A549 (cell line): ENCODE results near the gene CRMP1. TPM values are rescaled to one million over a fixed set of nuclear protein-coding genes. Genes with fewer than 3 reads are reported as not detected.

ENCODE experiments used
- ATAC-seq, 2 experiments: fragments of 200-7000 bp in 1 of 2; fragments of >200 bp in 1 of 2; cut with Nextera tagmentation in 1 of 2; cut with Tn5 transposase in 1 of 2; 3 replicates each; pipeline versions ENCODE4 v1.8.0 to v1.9.1; 2018 to 2020; ENCODE audit warnings: mild to moderate bottlenecking in 1 of 2, moderate library complexity in 1 of 2
- CTCF ChIA-PET: fragments of 300-600 bp; sonication (Branson Sonifier 250); formaldehyde crosslinking; extraction: SDS; loops from one replicate; lab custom pipeline; 2021; ENCODE audit warnings: antibody characterized with exemption, inconsistent platforms; lab: Yijun Ruan, JAX
- POLR2A ChIA-PET: fragments of 350-600 bp; formaldehyde crosslinking; extraction: SDS; loops from one replicate; lab custom pipeline; 2021; ENCODE audit warnings: antibody characterized with exemption, inconsistent platforms; lab: Yijun Ruan, JAX
- DNase-seq, 2 experiments: peaks; one replicate each; pipeline versions ENCODE4 v3.0.0 to v3.0.0-alpha.2; 2011 to 2016; ENCODE audit warnings: low read depth in 1 of 2, low spot score in 1 of 2
- FAIRE-seq: peaks from 2 replicates; lab custom pipeline; 2011; peaks lifted over from hg19 to GRCh38; lab: Jason Lieb, UNC
- H3K27ac ChIP-seq, 2 experiments: fragments of >200 bp; sonication (Bioruptor Twin); formaldehyde crosslinking; 3 replicates each; pipeline ENCODE4 v1.5.1; 2016 to 2017
- H3K4me1 ChIP-seq: fragments of >200 bp; sonication (Bioruptor Twin); formaldehyde crosslinking; 3 replicates; pipeline ENCODE4 v1.6.1; 2016
- H3K4me2 ChIP-seq: fragments of >200 bp; sonication (Bioruptor Twin); formaldehyde crosslinking; 3 replicates; pipeline ENCODE4 v1.6.1; 2016
- H3K4me3 ChIP-seq: fragments of >200 bp; sonication (Bioruptor Twin); formaldehyde crosslinking; 3 replicates; pipeline ENCODE4 v1.5.1; 2016
- H3K9me3 ChIP-seq: fragments of >200 bp; sonication (Bioruptor Twin); formaldehyde crosslinking; 3 replicates; pipeline ENCODE4 v1.6.1; 2016
- BHLHE40 ChIP-seq: IDR thresholded peaks from 2 replicates; pipeline ENCODE4 v1.6.1; 2012; ENCODE audit warnings: low read depth, low read length, inconsistent platforms
- CBX2 ChIP-seq: fragments of 200-600 bp; sonication (generic); IDR thresholded peaks from 2 replicates; pipeline ENCODE4 v1.6.1; 2016; ENCODE audit warnings: low read depth, mild to moderate bottlenecking, borderline replicate concordance
- CHD2 ChIP-seq: fragments of 150-350 bp; IDR thresholded peaks from 2 replicates; pipeline ENCODE4 v1.6.1; 2014; ENCODE audit warnings: low read length; ENCODE audit not compliant: partially characterized antibody
- CHD4 ChIP-seq: fragments of 200-600 bp; sonication (generic); IDR thresholded peaks from 2 replicates; pipeline ENCODE4 v1.6.1; 2016; ENCODE audit warnings: antibody characterized with exemption, mild to moderate bottlenecking, borderline replicate concordance
- EHMT2 ChIP-seq: fragments of 200-600 bp; sonication (generic); IDR thresholded peaks from 2 replicates; pipeline ENCODE4 v1.6.1; 2016; ENCODE audit warnings: antibody characterized with exemption, low read depth, mild to moderate bottlenecking, moderate library complexity
- HEYL ChIP-seq: fragments of 250-450 bp; sonication (Bioruptor Pico); IDR thresholded peaks from 2 replicates; pipeline ENCODE4 v1.8.0; 2021; ENCODE audit warnings: mild to moderate bottlenecking, moderate library complexity
- NFE2L2 ChIP-seq: fragments of 150-350 bp; conservative IDR thresholded peaks from 2 replicates; pipeline ENCODE4 v1.6.1; 2014; ENCODE audit warnings: low read length
- NPAS2 ChIP-seq: fragments of 250-450 bp; sonication (Bioruptor Pico); IDR thresholded peaks from 2 replicates; pipeline ENCODE4 v1.8.0; 2022; ENCODE audit warnings: mild to moderate bottlenecking, moderate library complexity, borderline replicate concordance
- RAD21 ChIP-seq, 2 experiments: fragments of >200 bp in 1 of 2; sonication (Bioruptor Twin) in 1 of 2; formaldehyde crosslinking in 1 of 2; IDR thresholded peaks in 1 of 2; conservative IDR thresholded peaks in 1 of 2; 2 replicates in 1 of 2; 3 replicates in 1 of 2; pipeline ENCODE4 v1.6.1; 2012 to 2018; ENCODE audit warnings: inconsistent platforms in 1 of 2
- RCOR1 ChIP-seq: fragments of 150-350 bp; IDR thresholded peaks from 2 replicates; pipeline ENCODE4 v1.6.1; 2014; ENCODE audit warnings: antibody characterized with exemption, low read length, low read depth
- TP53 ChIP-seq: fragments of 250-450 bp; sonication (Bioruptor Pico); IDR thresholded peaks from 2 replicates; pipeline ENCODE4 v1.5.0; 2021; ENCODE audit warnings: mild to moderate bottlenecking, moderate library complexity
- ZFP36 ChIP-seq: fragments of 450-650 bp; IDR thresholded peaks from 2 replicates; pipeline ENCODE4 v1.6.1; 2014; ENCODE audit warnings: borderline replicate concordance; ENCODE audit not compliant: partially characterized antibody
- ZNF302 ChIP-seq: fragments of 250-450 bp; sonication (Bioruptor Pico); IDR thresholded peaks from 2 replicates; pipeline ENCODE4 v1.9.0; 2021; ENCODE audit warnings: inconsistent platforms, mild to moderate bottlenecking, moderate library complexity
- WGBS: methylation state at CpG from one replicate; pipeline ENCODE4 v1.1.6; 2017; ENCODE audit errors: missing lambda C conversion rate; 5-methylcytosine and 5-hydroxymethylcytosine counted together
- polyA plus RNA-seq, 4 experiments: library from polyadenylated mRNA; depleted of rRNA in 3 of 4; stranded (reverse); fragments of >200 nt; fragmentation: RNase III in 1 of 4; extraction: RNeasy Plus Mini Kit Qiagen cat#74134 plus additional on column Dnase treatment in 1 of 4; gene quantifications; 2 replicates in 3 of 4; 3 replicates in 1 of 4; pipeline ENCODE4 v1.2.3, GENCODE V29; 2011 to 2017
- TF ChIP-seq, protein P1 (sequence below): fragments of 250-450 bp; sonication (Bioruptor Pico); IDR thresholded peaks from 2 replicates; pipeline ENCODE4 v1.5.0; 2021; ENCODE audit warnings: mild to moderate bottlenecking, moderate library complexity, borderline replicate concordance
- TF ChIP-seq, protein P2 (sequence below): fragments of 250-450 bp; sonication (Bioruptor Pico); IDR thresholded peaks from 2 replicates; pipeline ENCODE4 v1.5.0; 2020; ENCODE audit warnings: low read depth, mild to moderate bottlenecking, moderate library complexity
- TF ChIP-seq, protein P3 (sequence below): fragments of 200-600 bp; sonication (generic); IDR thresholded peaks from 2 replicates; pipeline ENCODE4 v1.6.1; 2016; ENCODE audit warnings: antibody characterized with exemption, mild to moderate bottlenecking, moderate library complexity
- TF ChIP-seq, protein P4 (sequence below): IDR thresholded peaks from 2 replicates; pipeline ENCODE4 v1.6.1; 2012; ENCODE audit warnings: low read depth, borderline replicate concordance
- TF ChIP-seq, protein P5 (sequence below): fragments of 450-650 bp; IDR thresholded peaks from 2 replicates; pipeline ENCODE4 v1.6.1; 2014; ENCODE audit warnings: antibody characterized with exemption

CRMP1 gene
- polyA plus RNA-seq, 2 of the 4 experiments (the other 2 are of a cell fraction) = 0.74 to 0.80 TPM

DNA sequence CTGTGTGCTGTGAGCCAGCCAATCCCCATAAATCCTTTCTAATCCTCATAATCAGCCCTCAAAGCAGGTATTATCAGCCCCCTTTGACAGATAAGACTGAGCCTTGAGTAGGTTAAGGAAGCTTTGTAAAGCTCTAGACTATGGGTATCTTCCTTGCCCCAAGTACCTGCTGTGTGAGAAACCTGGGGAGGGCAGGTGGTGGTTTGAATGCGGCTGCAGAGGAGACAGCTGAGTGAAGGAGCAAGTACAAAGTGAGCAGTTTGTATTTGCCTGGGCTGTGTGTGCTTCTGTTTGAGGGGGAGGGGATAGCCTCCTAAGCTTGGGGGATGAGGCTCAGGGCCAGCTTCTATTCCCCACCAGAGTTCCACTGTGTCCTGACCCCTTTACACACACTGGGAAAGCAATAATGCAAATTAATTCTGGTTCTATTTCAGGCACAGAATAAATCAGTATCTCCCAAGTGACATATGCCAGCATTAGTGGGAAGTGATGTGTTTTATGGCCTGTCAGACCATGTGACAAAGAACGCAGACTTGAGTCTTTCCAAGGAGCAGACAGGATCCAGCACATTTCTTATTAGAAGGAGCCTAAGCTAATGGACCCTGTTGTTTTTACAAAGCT, 118.4 kb downstream of the CRMP1 start:
- DNase-seq (no peak), FAIRE-seq (no peak), ATAC-seq (no peak)
- no peak overlapping the region for H3K4me2 ChIP-seq
- TF ChIP-seq, protein P1, sequence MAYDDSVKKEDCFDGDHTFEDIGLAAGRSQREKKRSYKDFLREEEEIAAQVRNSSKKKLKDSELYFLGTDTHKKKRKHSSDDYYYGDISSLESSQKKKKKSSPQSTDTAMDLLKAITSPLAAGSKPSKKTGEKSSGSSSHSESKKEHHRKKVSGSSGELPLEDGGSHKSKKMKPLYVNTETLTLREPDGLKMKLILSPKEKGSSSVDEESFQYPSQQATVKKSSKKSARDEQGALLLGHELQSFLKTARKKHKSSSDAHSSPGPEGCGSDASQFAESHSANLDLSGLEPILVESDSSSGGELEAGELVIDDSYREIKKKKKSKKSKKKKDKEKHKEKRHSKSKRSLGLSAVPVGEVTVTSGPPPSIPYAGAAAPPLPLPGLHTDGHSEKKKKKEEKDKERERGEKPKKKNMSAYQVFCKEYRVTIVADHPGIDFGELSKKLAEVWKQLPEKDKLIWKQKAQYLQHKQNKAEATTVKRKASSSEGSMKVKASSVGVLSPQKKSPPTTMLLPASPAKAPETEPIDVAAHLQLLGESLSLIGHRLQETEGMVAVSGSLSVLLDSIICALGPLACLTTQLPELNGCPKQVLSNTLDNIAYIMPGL = no peak
- TF ChIP-seq EHMT2 = no peak
- TF ChIP-seq RAD21 (conservative IDR thresholded peaks at IDR 0.05 in 1 of 2, IDR thresholded peaks at IDR 0.05 in 1 of 2) = no peak
- TF ChIP-seq BHLHE40 = no peak
- TF ChIP-seq CHD2 = no peak
- no peak for TF ChIP-seq ZFP36
- TF ChIP-seq, protein P2, sequence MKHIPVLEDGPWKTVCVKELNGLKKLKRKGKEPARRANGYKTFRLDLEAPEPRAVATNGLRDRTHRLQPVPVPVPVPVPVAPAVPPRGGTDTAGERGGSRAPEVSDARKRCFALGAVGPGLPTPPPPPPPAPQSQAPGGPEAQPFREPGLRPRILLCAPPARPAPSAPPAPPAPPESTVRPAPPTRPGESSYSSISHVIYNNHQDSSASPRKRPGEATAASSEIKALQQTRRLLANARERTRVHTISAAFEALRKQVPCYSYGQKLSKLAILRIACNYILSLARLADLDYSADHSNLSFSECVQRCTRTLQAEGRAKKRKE = no peak
- TF ChIP-seq ZNF302 (CRISPR knock-in tag) = no peak
- no peak for TF ChIP-seq HEYL (CRISPR knock-in tag)
- TF ChIP-seq, protein P3, sequence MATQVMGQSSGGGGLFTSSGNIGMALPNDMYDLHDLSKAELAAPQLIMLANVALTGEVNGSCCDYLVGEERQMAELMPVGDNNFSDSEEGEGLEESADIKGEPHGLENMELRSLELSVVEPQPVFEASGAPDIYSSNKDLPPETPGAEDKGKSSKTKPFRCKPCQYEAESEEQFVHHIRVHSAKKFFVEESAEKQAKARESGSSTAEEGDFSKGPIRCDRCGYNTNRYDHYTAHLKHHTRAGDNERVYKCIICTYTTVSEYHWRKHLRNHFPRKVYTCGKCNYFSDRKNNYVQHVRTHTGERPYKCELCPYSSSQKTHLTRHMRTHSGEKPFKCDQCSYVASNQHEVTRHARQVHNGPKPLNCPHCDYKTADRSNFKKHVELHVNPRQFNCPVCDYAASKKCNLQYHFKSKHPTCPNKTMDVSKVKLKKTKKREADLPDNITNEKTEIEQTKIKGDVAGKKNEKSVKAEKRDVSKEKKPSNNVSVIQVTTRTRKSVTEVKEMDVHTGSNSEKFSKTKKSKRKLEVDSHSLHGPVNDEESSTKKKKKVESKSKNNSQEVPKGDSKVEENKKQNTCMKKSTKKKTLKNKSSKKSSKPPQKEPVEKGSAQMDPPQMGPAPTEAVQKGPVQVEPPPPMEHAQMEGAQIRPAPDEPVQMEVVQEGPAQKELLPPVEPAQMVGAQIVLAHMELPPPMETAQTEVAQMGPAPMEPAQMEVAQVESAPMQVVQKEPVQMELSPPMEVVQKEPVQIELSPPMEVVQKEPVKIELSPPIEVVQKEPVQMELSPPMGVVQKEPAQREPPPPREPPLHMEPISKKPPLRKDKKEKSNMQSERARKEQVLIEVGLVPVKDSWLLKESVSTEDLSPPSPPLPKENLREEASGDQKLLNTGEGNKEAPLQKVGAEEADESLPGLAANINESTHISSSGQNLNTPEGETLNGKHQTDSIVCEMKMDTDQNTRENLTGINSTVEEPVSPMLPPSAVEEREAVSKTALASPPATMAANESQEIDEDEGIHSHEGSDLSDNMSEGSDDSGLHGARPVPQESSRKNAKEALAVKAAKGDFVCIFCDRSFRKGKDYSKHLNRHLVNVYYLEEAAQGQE = no peak
- no peak for TF ChIP-seq CHD4
- no peak for TF ChIP-seq NPAS2 (CRISPR knock-in tag)
- no peak for TF ChIP-seq NFE2L2
- TF ChIP-seq CBX2 = no peak
- CTCF ChIA-PET = interaction anchor here (1.1 to 1.3 kb wide), 3 partner anchors 11 to 16 kb away, joined by 4 read pairs; no protein-coding TSS in a partner anchor
- H3K27ac ChIP-seq = no peak overlapping the region
- no peaks in the 10 kb centered on the region for H3K4me1 ChIP-seq
- WGBS = 97% methylated on average over 2 of the region's 2 CpGs
- POLR2A ChIA-PET = no interaction called here
- H3K9me3 ChIP-seq = peaks cover 17% of the 10 kb centered on the region; the same call in 1 of the 3 replicates
- no peak overlapping the region for H3K4me3 ChIP-seq

DNA sequence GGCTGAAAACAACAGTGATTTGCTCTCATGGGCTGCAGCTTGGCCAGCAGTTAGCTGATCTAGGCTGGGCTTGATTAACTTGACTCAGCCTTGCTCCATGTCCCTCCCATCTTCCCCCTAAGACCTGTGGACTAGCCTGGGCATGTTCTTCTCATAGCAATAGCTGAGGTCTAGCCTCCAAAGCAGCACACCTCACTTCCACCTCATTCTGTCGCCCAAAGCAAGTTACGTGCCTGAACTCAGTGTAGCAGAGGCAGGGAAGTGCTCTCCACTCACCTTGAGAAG, 119.7 kb downstream of the CRMP1 start:
- Histone ChIP-seq H3K4me3 (no peak overlapping the region), H3K4me2 (no peak overlapping the region)
- ATAC-seq = no peak
- TF ChIP-seq RCOR1 (no peak), TP53 (CRISPR knock-in tag) (no peak), ZNF302 (CRISPR knock-in tag) (no peak)
- TF ChIP-seq, protein P4, sequence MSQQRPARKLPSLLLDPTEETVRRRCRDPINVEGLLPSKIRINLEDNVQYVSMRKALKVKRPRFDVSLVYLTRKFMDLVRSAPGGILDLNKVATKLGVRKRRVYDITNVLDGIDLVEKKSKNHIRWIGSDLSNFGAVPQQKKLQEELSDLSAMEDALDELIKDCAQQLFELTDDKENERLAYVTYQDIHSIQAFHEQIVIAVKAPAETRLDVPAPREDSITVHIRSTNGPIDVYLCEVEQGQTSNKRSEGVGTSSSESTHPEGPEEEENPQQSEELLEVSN = no peak
- TF ChIP-seq, protein P5, sequence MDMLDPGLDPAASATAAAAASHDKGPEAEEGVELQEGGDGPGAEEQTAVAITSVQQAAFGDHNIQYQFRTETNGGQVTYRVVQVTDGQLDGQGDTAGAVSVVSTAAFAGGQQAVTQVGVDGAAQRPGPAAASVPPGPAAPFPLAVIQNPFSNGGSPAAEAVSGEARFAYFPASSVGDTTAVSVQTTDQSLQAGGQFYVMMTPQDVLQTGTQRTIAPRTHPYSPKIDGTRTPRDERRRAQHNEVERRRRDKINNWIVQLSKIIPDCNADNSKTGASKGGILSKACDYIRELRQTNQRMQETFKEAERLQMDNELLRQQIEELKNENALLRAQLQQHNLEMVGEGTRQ = no peak
- TF ChIP-seq, all 56 proteins: peak for 0
- Histone ChIP-seq H3K27ac (peak overlapping the region in 1 of 2 experiments; percentile 59; a peak in 3 of 6 replicates), H3K9me3 (peaks cover 17% of the 10 kb centered on the region; the same call in 1 of the 3 replicates), H3K4me1 (no peaks in the 10 kb centered on the region)
- ChIA-PET POLR2A (no interaction called here), CTCF (interaction anchor here (0.8 kb wide), 1 partner anchor 14 kb away, joined by 4 read pairs; no protein-coding TSS in a partner anchor)
- FAIRE-seq = no peak
- no CpG with 5 or more reads among the region's 2 CpGs for WGBS
- no peak for DNase-seq
